22Rv1 (cell line): ENCODE measurements around the gene SIX5.

Source experiments
- CTCF ChIP-seq: fragments of 450-650 bp; IDR thresholded peaks from 2 replicates; pipeline ENCODE4 v1.5.1; 2017; ENCODE audit warnings: mild to moderate bottlenecking
- ZFX ChIP-seq: fragments of 450-650 bp; IDR thresholded peaks from 2 replicates; pipeline ENCODE4 v1.6.1; 2017; ENCODE audit warnings: antibody characterized with exemption, borderline replicate concordance

DNA sequence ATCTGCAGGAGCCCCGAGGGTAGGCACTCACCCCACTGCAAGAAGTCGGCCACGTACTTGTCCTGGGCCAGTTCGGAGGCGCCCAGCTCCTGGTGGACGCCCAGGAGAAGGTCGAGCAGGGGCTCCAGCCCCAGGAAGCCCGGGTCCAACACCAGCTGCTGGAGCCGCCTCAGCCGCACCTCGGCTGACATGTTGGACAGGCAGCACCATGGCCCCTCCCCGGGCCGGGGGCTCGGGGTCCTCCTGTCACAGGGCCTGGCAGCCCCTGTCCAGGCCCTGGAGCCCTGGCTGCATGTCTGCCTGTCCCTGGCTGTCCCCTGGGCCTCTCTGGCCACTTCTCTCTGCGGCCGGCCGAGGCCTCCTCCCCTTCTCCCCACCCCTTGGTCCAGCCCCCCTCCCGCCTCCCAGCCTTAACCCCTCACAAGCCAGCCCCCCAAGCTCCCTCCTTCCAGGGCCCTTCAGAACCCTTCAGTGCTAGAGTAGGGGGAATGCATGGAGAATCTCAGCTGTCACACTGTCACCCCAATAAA, 13.2 kb upstream of the SIX5 start, which contains the start of gene DMPK:
- TF ChIP-seq CTCF, result no peak
- TF ChIP-seq ZFX, result no peak
